B cell (primary cell): ENCODE measurements around the gene ZDHHC14. TPM values are rescaled to one million over a fixed set of nuclear protein-coding genes. Genes with fewer than 3 reads are reported as not detected.

ENCODE experiments used
- ATAC-seq: fragments of 200-7000 bp; cut with Tn5 transposase; one replicate; pipeline ENCODE4 v1.10.0; 2021; ENCODE audit warnings: low read depth, mild to moderate bottlenecking, moderate number of reproducible peaks, moderate library complexity
- CTCF ChIA-PET: fragments of 350-600 bp; sonication (Branson Sonifier 250); formaldehyde crosslinking; loops from one replicate; lab custom pipeline; 2021; ENCODE audit warnings: antibody characterized with exemption, inconsistent platforms; lab: Charles Lee
- POLR2A ChIA-PET: fragments of 350-600 bp; sonication (Branson Sonifier 250); formaldehyde crosslinking; loops from one replicate; lab custom pipeline; 2021; ENCODE audit warnings: antibody characterized with exemption; lab: Charles Lee
- DNase-seq: peaks from one replicate; pipeline ENCODE4 v3.0.0; 2013
- H2AFZ ChIP-seq: 2 replicates; pipeline ENCODE4 v1.6.1; 2012; ENCODE audit warnings: mild to moderate bottlenecking, low read depth, low read length; ENCODE audit not compliant: insufficient read depth, poor library complexity, severe bottlenecking
- H3K27ac ChIP-seq, 2 donors: 1 replicate in 1 of 2; 2 replicates in 1 of 2; pipeline ENCODE4 v1.5.1; 2012 to 2013; ENCODE audit warnings: low read length in 2 of 2, mild to moderate bottlenecking in 2 of 2, moderate library complexity in 1 of 2
- H3K27me3 ChIP-seq, 4 experiments: fragments of 200-600 bp in 1 of 4; sonication (generic) in 1 of 4; replicated peaks in 1 of 4; 1 replicate in 2 of 4; 2 replicates in 2 of 4; pipeline versions ENCODE4 v1.6.1 to v1.7.0; 2013 to 2016; ENCODE audit warnings: low read length in 3 of 4, mild to moderate bottlenecking in 2 of 4, mixed read lengths in 1 of 4, moderate library complexity in 1 of 4; ENCODE audit not compliant: insufficient read depth in 4 of 4, control insufficient read depth in 3 of 4; ENCODE audit errors: control extremely low read depth in 1 of 4
- H3K36me3 ChIP-seq, 2 experiments: replicated peaks in 1 of 2; 1 replicate in 1 of 2; 2 replicates in 1 of 2; pipeline versions ENCODE4 v1.6.1 to v1.7.1; 2013; ENCODE audit warnings: low read length in 1 of 2; ENCODE audit not compliant: insufficient read depth in 2 of 2, control insufficient read depth in 1 of 2; ENCODE audit errors: control extremely low read depth in 1 of 2, extremely low read depth in 1 of 2
- H3K4me1 ChIP-seq, 2 donors: fragments of 200-600 bp in 1 of 2; sonication (generic) in 1 of 2; 1 replicate in 1 of 2; 2 replicates in 1 of 2; pipeline versions ENCODE4 v1.5.1 to v1.6.1; 2013 to 2017; ENCODE audit warnings: low read length in 2 of 2; ENCODE audit not compliant: control insufficient read depth in 2 of 2, insufficient read depth in 2 of 2
- H3K4me2 ChIP-seq: replicated peaks from 2 replicates; pipeline ENCODE3; 2012; ENCODE audit warnings: mild to moderate bottlenecking, low read depth, low read length; ENCODE audit not compliant: poor library complexity, severe bottlenecking
- H3K4me3 ChIP-seq, 5 experiments: fragments of 200-600 bp in 1 of 5; sonication (generic) in 1 of 5; 1 replicate in 3 of 5; 2 replicates in 2 of 5; pipeline versions ENCODE4 v1.5.1 to v1.7.0; 2011 to 2016; ENCODE audit warnings: low read length in 4 of 5, mild to moderate bottlenecking in 4 of 5, low read depth in 2 of 5, control low read depth in 1 of 5, moderate library complexity in 1 of 5; ENCODE audit not compliant: insufficient read depth in 1 of 5; ENCODE audit errors: control extremely low read depth in 1 of 5, extremely low read depth in 1 of 5
- H3K79me2 ChIP-seq: fragments of 200-600 bp; sonication (generic); one replicate; pipeline ENCODE4 v1.6.0; 2016; ENCODE audit warnings: low read length; ENCODE audit not compliant: control insufficient read depth, insufficient read depth
- H3K9ac ChIP-seq: fragments of 200-600 bp; sonication (generic); 2 replicates; pipeline ENCODE4 v1.6.1; 2017; ENCODE audit warnings: mild to moderate bottlenecking, low read length, moderate library complexity
- H3K9me3 ChIP-seq, 3 donors: one replicate each; pipeline versions ENCODE4 v1.6.1 to v1.7.1; 2013; ENCODE audit warnings: low read length in 2 of 3; ENCODE audit not compliant: control insufficient read depth in 2 of 3, insufficient read depth in 1 of 3; ENCODE audit errors: control extremely low read depth in 1 of 3
- H4K20me1 ChIP-seq: 2 replicates; pipeline ENCODE4 v1.6.0; 2012; ENCODE audit warnings: mild to moderate bottlenecking, low read length; ENCODE audit not compliant: insufficient read depth, control insufficient read depth, poor library complexity, severe bottlenecking
- H3K27ac Mint-ChIP-seq: one replicate; pipeline ENCODE4 v1.8.0; 2021; ENCODE audit warnings: mixed read lengths
- H3K27me3 Mint-ChIP-seq: one replicate; pipeline ENCODE4 v1.8.0; 2021; ENCODE audit warnings: mixed read lengths
- H3K4me1 Mint-ChIP-seq: one replicate; pipeline ENCODE4 v1.8.0; 2021; ENCODE audit warnings: mixed read lengths
- H3K4me3 Mint-ChIP-seq: one replicate; pipeline ENCODE4 v1.8.0; 2021; ENCODE audit warnings: mixed read lengths
- H3K9me3 Mint-ChIP-seq: one replicate; pipeline ENCODE4 v1.8.0; 2022; ENCODE audit warnings: mixed read lengths; ENCODE audit not compliant: insufficient read depth
- CTCF ChIP-seq: fragments of 200-600 bp; IDR thresholded peaks from one replicate; pipeline ENCODE4 v1.8.0; 2022; ENCODE audit warnings: antibody characterized with exemption, mild to moderate bottlenecking
- EZH2 ChIP-seq: IDR thresholded peaks from 2 replicates; pipeline ENCODE4 v1.6.1; 2012; ENCODE audit warnings: borderline replicate concordance, low read depth, mild to moderate bottlenecking, moderate library complexity, low read length; ENCODE audit not compliant: insufficient read depth, poor library complexity, severe bottlenecking
- WGBS: methylation state at CpG from one replicate; pipeline ENCODE4 v1.1.5; 2013; ENCODE audit warnings: missing lambda C conversion rate; ENCODE audit not compliant: insufficient coverage; 5-methylcytosine and 5-hydroxymethylcytosine counted together
- intact Hi-C: fragments of 100-400 bp; cut with micrococcal nuclease; formaldehyde crosslinking; loops from one replicate; pipeline ENCODE4 v1.10.0; 2022
- polyA plus RNA-seq: library from polyadenylated mRNA; depleted of rRNA; stranded (reverse); fragments of >200 nt; gene quantifications from 2 replicates; pipeline ENCODE4 v1.2.3, GENCODE V29; 2012
- total RNA-seq, 2 donors: library from RNA; stranded (reverse); fragments of 120-200 nt in 1 of 2; gene quantifications; 1 replicate in 1 of 2; 2 replicates in 1 of 2; pipeline versions ENCODE4 v1.2.3 to v1.2.4, GENCODE V29; 2013 to 2022

The ZDHHC14 gene
- total and polyA plus RNA-seq, 2 donors (not counting 1 experiment from before 2014, with no cell fraction given): 8.8 to 50.4 TPM

DNA sequence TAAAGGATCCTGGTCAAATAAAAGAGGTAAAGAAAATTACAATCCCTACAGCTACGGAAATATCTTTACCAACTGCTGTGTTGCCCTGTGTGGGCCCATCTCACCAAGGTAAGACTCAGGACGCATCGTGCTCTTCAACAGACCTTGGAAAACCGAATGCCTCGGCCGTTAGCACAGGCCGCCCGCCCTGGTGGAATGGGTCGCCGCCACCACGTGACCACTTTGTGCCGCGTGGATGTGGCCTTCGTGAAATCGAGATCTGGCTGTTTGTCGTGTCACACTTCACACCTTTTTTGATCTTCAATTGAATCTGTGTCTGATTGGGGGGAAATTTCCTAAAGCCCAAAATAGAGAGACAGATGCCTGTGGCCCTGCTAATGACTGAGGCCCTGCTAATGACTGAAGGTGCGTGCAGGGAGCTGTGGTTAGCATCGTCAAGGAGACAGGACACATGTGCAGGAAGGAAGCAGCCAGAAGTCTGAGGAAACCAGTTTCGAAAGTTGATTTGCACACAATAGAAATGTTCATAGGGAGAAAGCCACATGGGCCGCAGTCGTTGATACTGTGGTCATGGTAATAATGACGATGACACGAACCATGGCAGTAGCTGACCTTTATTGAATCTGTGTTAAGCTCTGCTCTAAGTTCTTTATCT lies 266.4 kb downstream of the ZDHHC14 start:
- ChIA-PET CTCF (interaction anchor here (1.2 kb wide), 1 partner anchor 185 kb away, joined by 3 read pairs; no protein-coding TSS in a partner anchor), POLR2A (no interaction called here)
- H3K4me3 Mint-ChIP-seq: no peak overlapping the region
- DNase-seq (no peak), ATAC-seq (no peak)
- Histone ChIP-seq H3K4me1 (peaks cover 3 to 6% of the 10 kb centered on the region in 2 donors), H3K79me2 (no peaks in the 10 kb centered on the region), H3K9ac (no peak overlapping the region), H3K27me3 (no peaks in the 10 kb centered on the region), H3K4me2 (no peak overlapping the region), H3K36me3 (peaks cover 0 to 36% of the 10 kb centered on the region in 2 experiments), H3K27ac (no peak overlapping the region), H3K4me3 (no peak overlapping the region), H4K20me1 (no peaks in the 10 kb centered on the region), H3K9me3 (no peaks in the 10 kb centered on the region), H2AFZ (no peak overlapping the region)
- peaks cover 7% of the 10 kb centered on the region for H3K4me1 Mint-ChIP-seq
- no peak overlapping the region for H3K27ac Mint-ChIP-seq
- TF ChIP-seq EZH2 (no peak), CTCF (no peak)
- 81% methylated on average over 19 of the region's 23 CpGs for WGBS
- H3K27me3 Mint-ChIP-seq: no peaks in the 10 kb centered on the region
- intact Hi-C loops: no loop called here
- H3K9me3 Mint-ChIP-seq: no peaks in the 10 kb centered on the region

- H3K9me3 ChIP-seq: no peaks in the 10 kb centered on the region
- H3K27ac ChIP-seq: no peak overlapping the region
- DNase-seq (no peak), ATAC-seq (no peak)
- no peak overlapping the region for H3K9ac ChIP-seq
- H2AFZ ChIP-seq: no peak overlapping the region
- no peak overlapping the region for H3K4me2 ChIP-seq
- no peaks in the 10 kb centered on the region for H3K9me3 Mint-ChIP-seq
- H3K4me1 Mint-ChIP-seq: peaks cover 7% of the 10 kb centered on the region
- CTCF ChIA-PET: interaction anchor here (1.1 kb wide), 1 partner anchor 18 kb away, joined by 5 read pairs; no protein-coding TSS in a partner anchor
- WGBS: 93% methylated on average over 4 of the region's 5 CpGs
- no peak overlapping the region for H3K4me3 ChIP-seq
- H3K27me3 Mint-ChIP-seq: no peaks in the 10 kb centered on the region
- no peaks in the 10 kb centered on the region for H3K79me2 ChIP-seq
- H3K27me3 ChIP-seq: no peaks in the 10 kb centered on the region
- no peak overlapping the region for H3K4me3 Mint-ChIP-seq
- intact Hi-C loops: no loop called here
- POLR2A ChIA-PET: no interaction called here
- TF ChIP-seq EZH2: no peak
- TF ChIP-seq CTCF: no peak
- H4K20me1 ChIP-seq: no peaks in the 10 kb centered on the region
- H3K27ac Mint-ChIP-seq: no peak overlapping the region
- peaks cover 3 to 6% of the 10 kb centered on the region in 2 donors for H3K4me1 ChIP-seq
- H3K36me3 ChIP-seq: peaks cover 0 to 39% of the 10 kb centered on the region in 2 experiments
Observed at GRCh38 chr6:157648561-157648960, 267.6 kb downstream of the ZDHHC14 start.
